Measurements from ENCODE around the gene PKN1. TPM values are rescaled to one million over a fixed set of nuclear protein-coding genes. Genes with fewer than 3 reads are reported as not detected.

PKN1 gene
- total RNA-seq, 1 experiment from 2014 or later: 170 TPM

DNA sequence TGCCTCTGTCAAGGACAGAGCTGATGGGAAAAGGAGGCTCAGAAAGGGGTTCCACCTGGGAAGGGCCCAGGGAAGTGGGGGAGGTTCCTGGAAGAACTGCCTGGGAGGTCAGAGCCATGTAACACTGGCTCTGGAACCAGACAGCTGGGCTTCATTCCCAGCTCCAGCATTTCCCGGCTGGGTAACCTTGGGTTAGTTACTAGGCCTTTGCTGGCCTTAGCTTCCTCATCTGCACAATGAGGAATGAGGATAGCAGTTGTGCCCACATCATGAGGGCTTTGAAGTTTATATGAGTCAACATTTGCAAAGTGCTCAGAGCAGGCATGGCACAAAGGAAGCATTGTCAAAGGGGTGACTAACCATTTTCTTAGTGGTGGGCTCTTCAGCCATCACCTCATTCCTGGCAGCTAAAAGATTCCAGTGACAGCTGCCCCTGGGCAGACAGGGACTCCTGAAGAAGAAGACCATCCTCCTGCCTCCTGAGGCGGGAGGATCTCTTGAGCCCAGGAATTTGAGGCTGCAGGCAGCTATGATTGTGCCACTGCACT, 86.8 kb downstream of the PKN1 start (continued):
- TF ChIP-seq, protein P1, sequence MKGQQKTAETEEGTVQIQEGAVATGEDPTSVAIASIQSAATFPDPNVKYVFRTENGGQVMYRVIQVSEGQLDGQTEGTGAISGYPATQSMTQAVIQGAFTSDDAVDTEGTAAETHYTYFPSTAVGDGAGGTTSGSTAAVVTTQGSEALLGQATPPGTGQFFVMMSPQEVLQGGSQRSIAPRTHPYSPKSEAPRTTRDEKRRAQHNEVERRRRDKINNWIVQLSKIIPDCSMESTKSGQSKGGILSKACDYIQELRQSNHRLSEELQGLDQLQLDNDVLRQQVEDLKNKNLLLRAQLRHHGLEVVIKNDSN (CRISPR knock-in tag; IDR thresholded peaks at IDR 0.05): no peak
- no peak for TF ChIP-seq CREM (CRISPR knock-in tag; IDR thresholded peaks at IDR 0.05)
- TF ChIP-seq SMAD4 (CRISPR knock-in tag; IDR thresholded peaks at IDR 0.05): no peak

DNA sequence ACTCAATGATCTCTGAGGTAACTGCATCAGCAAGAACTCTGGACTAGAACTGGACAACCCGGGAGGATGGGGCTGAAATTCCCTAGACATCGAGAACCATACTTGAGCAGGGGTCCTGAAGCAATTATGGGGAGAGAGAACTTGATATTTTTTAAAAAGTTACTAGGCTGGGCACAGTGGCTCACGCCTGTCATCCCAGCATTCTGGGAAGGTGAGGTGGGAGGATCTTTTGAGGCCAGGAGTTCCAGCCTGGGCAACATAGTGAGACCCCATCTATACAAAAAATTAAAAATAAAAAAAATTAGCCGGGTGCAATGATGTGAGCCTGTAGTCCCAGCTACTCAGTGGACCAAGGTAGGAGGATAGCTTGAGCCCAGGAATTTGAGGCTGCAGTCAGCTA, 87.4 kb downstream of the PKN1 start:
- peaks cover 13% of the 10 kb centered on the region for H3K36me3 Mint-ChIP-seq
- ATAC-seq (no peak), DNase-seq (ENCODE audit: low spot score) (no peak)
- H3K4me1 Mint-ChIP-seq: peaks cover 25% of the 10 kb centered on the region
- TF ChIP-seq ZNF121 (CRISPR knock-in tag; IDR thresholded peaks at IDR 0.05) (0 out of 2 replicates have a peak, but pooled peaks have one; percentile 26), TEAD1 (CRISPR knock-in tag; IDR thresholded peaks at IDR 0.05) (no peak)
- H3K4me3 Mint-ChIP-seq: no peak overlapping the region
- no peaks in the 10 kb centered on the region for H3K27me3 Mint-ChIP-seq (ENCODE audit: low read depth)
- H3K27ac Mint-ChIP-seq: no peak overlapping the region
- POLR2A ChIA-PET: no interaction called here
- CTCF ChIA-PET: no interaction called here
- no peaks in the 10 kb centered on the region for H3K9me3 Mint-ChIP-seq

Other genes starting within 250 kb of the PKN1 start
- 128 to 140 TPM (median 140 TPM) in 3 replicates for gene ADGRL1, start 227.1 kb upstream of the PKN1 start, total RNA-seq (2021)
- 3.2 to 4.0 TPM (median 3.9 TPM) in 3 replicates for gene ADGRE5, start 51.9 kb upstream of the PKN1 start, total RNA-seq (2021)
- gene DDX39A, start 14.0 kb upstream of the PKN1 start, total RNA-seq (2021): 103 to 136 TPM (median 105 TPM) in 3 replicates
- 0.68 to 1.2 TPM (median 0.87 TPM) in 3 replicates for gene PTGER1, start 42.0 kb downstream of the PKN1 start, total RNA-seq (2021)
- gene GIPC1, start 62.8 kb downstream of the PKN1 start, total RNA-seq (2021): 70.7 to 76.5 TPM (median 75.0 TPM) in 3 replicates
- gene DNAJB1, start 85.1 kb downstream of the PKN1 start, total RNA-seq (2021): 54.5 to 88.7 TPM (median 81.9 TPM) in 3 replicates
- 161 to 198 TPM (median 197 TPM) in 3 replicates for gene TECR, start 96.3 kb downstream of the PKN1 start, total RNA-seq (2021)
- 240 to 255 TPM (median 254 TPM) in 3 replicates for gene NDUFB7, start 138.8 kb downstream of the PKN1 start, total RNA-seq (2021)
- 0.14 TPM in 1 of 3 replicates, not detected in the others for gene CLEC17A, start 149.8 kb downstream of the PKN1 start, total RNA-seq (2021)
- not detected in 3 replicates for gene ADGRE3, start 241.5 kb downstream of the PKN1 start, total RNA-seq (2021)

Measured in WTC11 (cell line).